NCI-H748 (cell line): ENCODE measurements around the gene LAMA4.

Source experiments
- DNase-seq: peaks from one replicate; lab custom pipeline; 2025; ENCODE audit not compliant: unreplicated experiment; lab: John Stamatoyannopoulos, UW

LAMA4 gene

GRCh38 chr6:112274774-112275173, 20.4 kb upstream of the LAMA4 start:
- DNase-seq: no peak

- DNase-seq: no peak
Measured at GRCh38 chr6:112272799-112273198, 18.4 kb upstream of the LAMA4 start.

- no peak for DNase-seq
Measured at GRCh38 chr6:112270756-112271155, 16.4 kb upstream of the LAMA4 start.

- DNase-seq: no peak
Measured at GRCh38 chr6:112269979-112270566, 15.7 kb upstream of the LAMA4 start.

GRCh38 chr6:112269114-112269513, 14.7 kb upstream of the LAMA4 start:
- no peak for DNase-seq

- no peak for DNase-seq
Measured at GRCh38 chr6:112268654-112269053, 14.3 kb upstream of the LAMA4 start.

- DNase-seq: no peak
Measured at GRCh38 chr6:112268019-112268418, 13.7 kb upstream of the LAMA4 start.

GRCh38 chr6:112266331-112266730, 12.0 kb upstream of the LAMA4 start:
- no peak for DNase-seq

- no peak for DNase-seq
Measured at GRCh38 chr6:112259337-112259675, 4.9 kb upstream of the LAMA4 start.

- no peak for DNase-seq
Measured at GRCh38 chr6:112258642-112259336, 4.4 kb upstream of the LAMA4 start.

- peak; percentile 5 for DNase-seq
Measured at GRCh38 chr6:112257178-112257855, 3.0 kb upstream of the LAMA4 start.

GRCh38 chr6:112254921-112255320, 554 bp upstream of the LAMA4 start:
- no peak for DNase-seq

- DNase-seq: peak; percentile 43
Measured at GRCh38 chr6:112253498-112253840, 898 bp downstream of the LAMA4 start.

- DNase-seq: peak; percentile 31
Measured at GRCh38 chr6:112252571-112253497, 1.5 kb downstream of the LAMA4 start.

GRCh38 chr6:112251171-112251875, 3.0 kb downstream of the LAMA4 start:
- DNase-seq: no peak

GRCh38 chr6:112249489-112249888, 4.9 kb downstream of the LAMA4 start:
- no peak for DNase-seq

- DNase-seq: no peak
Measured at GRCh38 chr6:112247275-112247674, 7.1 kb downstream of the LAMA4 start.

- DNase-seq: no peak
Measured at GRCh38 chr6:112245511-112246203, 8.7 kb downstream of the LAMA4 start.

- DNase-seq: peak; percentile 45
Measured at GRCh38 chr6:112243861-112244827, 10.2 kb downstream of the LAMA4 start.
